SH-SY5Y (cell line): Measurements from ENCODE around the gene AP1G2.

Source experiments
- GATA2 ChIP-seq: IDR thresholded peaks from 2 replicates; pipeline ENCODE4 v1.6.1; 2011; ENCODE audit warnings: mild to moderate bottlenecking, low read depth, low read length
- GATA3 ChIP-seq: IDR thresholded peaks from 2 replicates; pipeline ENCODE4 v1.6.1; 2011; ENCODE audit warnings: low read depth, mild to moderate bottlenecking, low read length, moderate library complexity

GRCh38 chr14:23540141-23540469 is 27.5 kb downstream of the AP1G2 start:
- TF ChIP-seq GATA3 (no peak), GATA2 (no peak)
